CD4-positive, alpha-beta T cell treated with Interleukin-21 for 1 hour (primary cell): ENCODE measurements around the gene NUDT4B.
A peak's percentile ranks its signal among the peaks of the same experiment; 100 is the strongest.
"Not testable (repeated sequence)": the region's sequence is repeated elsewhere in the genome, so short reads cannot be mapped to it uniquely, and the experiment has no call there.

Source experiments
- DNase-seq: peaks from one replicate; pipeline ENCODE4 v3.0.0-alpha.2; 2020

The NUDT4B gene

GRCh38 chr1:148738667-148739066, 9.9 kb upstream of the NUDT4B start:
- DNase-seq = not testable (repeated sequence)

- DNase-seq = not testable (repeated sequence)
Measured at GRCh38 chr1:148743200-148743599, 5.4 kb upstream of the NUDT4B start.

GRCh38 chr1:148743726-148744720, 4.6 kb upstream of the NUDT4B start:
- not testable (repeated sequence) for DNase-seq

- not testable (repeated sequence) for DNase-seq
Measured at GRCh38 chr1:148749335-148749681, 734 bp downstream of the NUDT4B start.

GRCh38 chr1:148756231-148756630, 7.7 kb downstream of the NUDT4B start:
- DNase-seq = not testable (repeated sequence)

GRCh38 chr1:148757446-148757845, 8.9 kb downstream of the NUDT4B start:
- not testable (repeated sequence) for DNase-seq

GRCh38 chr1:148758412-148758811, 9.8 kb downstream of the NUDT4B start:
- not testable (repeated sequence) for DNase-seq

GRCh38 chr1:148758925-148759324, 10.4 kb downstream of the NUDT4B start:
- not testable (repeated sequence) for DNase-seq

- DNase-seq = peak; percentile 0
Measured at GRCh38 chr1:148759749-148760148, 11.2 kb downstream of the NUDT4B start.

GRCh38 chr1:148760206-148760605, 11.6 kb downstream of the NUDT4B start:
- not testable (repeated sequence) for DNase-seq

- DNase-seq = not testable (repeated sequence)
Measured at GRCh38 chr1:148761360-148761759, 12.8 kb downstream of the NUDT4B start.

GRCh38 chr1:148765238-148766019, 16.9 kb downstream of the NUDT4B start:
- not testable (repeated sequence) for DNase-seq

- DNase-seq = not testable (repeated sequence)
Measured at GRCh38 chr1:148768541-148768940, 20.0 kb downstream of the NUDT4B start.

- not testable (repeated sequence) for DNase-seq
Measured at GRCh38 chr1:148769495-148769894, 20.9 kb downstream of the NUDT4B start.

GRCh38 chr1:148773690-148774089, 25.1 kb downstream of the NUDT4B start:
- not testable (repeated sequence) for DNase-seq

- DNase-seq = not testable (repeated sequence)
Measured at GRCh38 chr1:148774102-148774501, 25.5 kb downstream of the NUDT4B start.

GRCh38 chr1:148775263-148775662, 26.7 kb downstream of the NUDT4B start:
- DNase-seq = not testable (repeated sequence)

- DNase-seq = not testable (repeated sequence)
Measured at GRCh38 chr1:148777649-148778048, 29.1 kb downstream of the NUDT4B start.

- DNase-seq = not testable (repeated sequence)
Measured at GRCh38 chr1:148780404-148780803, 31.8 kb downstream of the NUDT4B start.

GRCh38 chr1:148791543-148792099, 43.0 kb downstream of the NUDT4B start:
- DNase-seq = not testable (repeated sequence)

- DNase-seq = not testable (repeated sequence)
Measured at GRCh38 chr1:148793762-148794332, 45.3 kb downstream of the NUDT4B start.
